ENCODE results near the gene SMAD2. TPM values are rescaled to one million over a fixed set of nuclear protein-coding genes. Genes with fewer than 3 reads are reported as not detected.
A peak's percentile ranks its signal among the peaks of the same experiment; 100 is the strongest.

The SMAD2 gene
- total RNA-seq, 1 experiment from 2014 or later = 167 TPM

DNA sequence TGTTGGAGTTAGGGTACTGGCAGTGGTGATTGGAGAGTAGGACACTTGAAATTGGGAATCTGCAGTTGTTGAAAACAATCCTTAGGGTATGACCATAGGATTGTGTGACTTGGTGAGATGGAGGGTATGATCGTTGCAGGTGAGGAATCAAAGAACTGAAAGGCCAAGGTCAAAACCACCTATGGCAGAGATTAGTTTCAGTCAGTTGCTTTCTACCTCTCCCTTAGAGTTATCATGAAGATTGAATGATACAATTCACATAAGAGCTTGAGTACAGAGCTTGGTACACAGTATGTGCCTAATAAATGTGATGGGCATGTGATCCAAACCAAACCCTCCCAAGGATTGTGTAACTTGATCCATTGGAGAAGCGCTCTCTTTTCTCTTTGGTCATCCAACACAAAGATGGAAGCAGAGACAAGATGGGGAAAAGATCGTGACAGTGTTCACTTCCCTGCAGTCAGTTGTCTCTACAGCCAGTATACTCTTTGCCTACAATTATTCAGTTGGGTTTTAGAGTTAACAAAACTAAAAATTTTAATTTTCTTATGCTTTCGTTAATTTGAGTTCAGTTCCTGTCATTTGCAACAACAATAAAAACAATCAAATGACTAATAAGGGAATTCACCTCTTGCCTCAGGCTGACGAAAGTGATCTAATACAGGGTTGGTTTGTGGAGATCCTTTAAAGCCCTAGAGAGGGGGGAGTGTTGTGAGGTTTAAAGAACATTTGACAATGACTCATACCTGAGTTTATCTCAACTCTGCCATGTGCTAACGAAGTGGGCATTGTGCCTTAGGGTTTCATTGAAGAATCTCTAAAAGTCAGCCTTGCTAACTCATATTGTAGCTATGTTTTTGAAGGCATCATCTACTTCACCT is 14.8 kb upstream of the SMAD2 start:
- H3K4me1 Mint-ChIP-seq (ENCODE audit: insufficient read depth, unreplicated experiment) = peaks cover 13% of the 10 kb centered on the region
- peak overlapping the region; percentile 42 for H3K27ac Mint-ChIP-seq (ENCODE audit: low read depth, unreplicated experiment)
- CTCF ChIA-PET = interaction anchor here (1.9 kb wide), 1 partner anchor 62 kb away, joined by 9 read pairs; no protein-coding TSS in a partner anchor
- TF ChIP-seq, protein P1, sequence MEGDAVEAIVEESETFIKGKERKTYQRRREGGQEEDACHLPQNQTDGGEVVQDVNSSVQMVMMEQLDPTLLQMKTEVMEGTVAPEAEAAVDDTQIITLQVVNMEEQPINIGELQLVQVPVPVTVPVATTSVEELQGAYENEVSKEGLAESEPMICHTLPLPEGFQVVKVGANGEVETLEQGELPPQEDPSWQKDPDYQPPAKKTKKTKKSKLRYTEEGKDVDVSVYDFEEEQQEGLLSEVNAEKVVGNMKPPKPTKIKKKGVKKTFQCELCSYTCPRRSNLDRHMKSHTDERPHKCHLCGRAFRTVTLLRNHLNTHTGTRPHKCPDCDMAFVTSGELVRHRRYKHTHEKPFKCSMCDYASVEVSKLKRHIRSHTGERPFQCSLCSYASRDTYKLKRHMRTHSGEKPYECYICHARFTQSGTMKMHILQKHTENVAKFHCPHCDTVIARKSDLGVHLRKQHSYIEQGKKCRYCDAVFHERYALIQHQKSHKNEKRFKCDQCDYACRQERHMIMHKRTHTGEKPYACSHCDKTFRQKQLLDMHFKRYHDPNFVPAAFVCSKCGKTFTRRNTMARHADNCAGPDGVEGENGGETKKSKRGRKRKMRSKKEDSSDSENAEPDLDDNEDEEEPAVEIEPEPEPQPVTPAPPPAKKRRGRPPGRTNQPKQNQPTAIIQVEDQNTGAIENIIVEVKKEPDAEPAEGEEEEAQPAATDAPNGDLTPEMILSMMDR (IDR thresholded peaks at IDR 0.05; ENCODE audit: unreplicated experiment) = no peak
- DNase-seq (ENCODE audit: unreplicated experiment) = peak; percentile 93
- no peaks in the 10 kb centered on the region for H3K36me3 Mint-ChIP-seq (ENCODE audit: insufficient read depth, unreplicated experiment)
- BruUV-seq (replicated peaks) = no TSS peak
- no peaks in the 10 kb centered on the region for H3K9me3 Mint-ChIP-seq (ENCODE audit: unreplicated experiment)
- POLR2A ChIA-PET = interaction anchor here (0.6 to 3.4 kb wide), 6 partner anchors 8 to 59 kb away, joined by 3 to 30 read pairs (median 6); partner anchors contain the start of gene SMAD2
- no peaks in the 10 kb centered on the region for H3K27me3 Mint-ChIP-seq (ENCODE audit: insufficient read depth, unreplicated experiment)
- peak overlapping the region; percentile 47 for H3K4me3 Mint-ChIP-seq (ENCODE audit: unreplicated experiment)
- intact Hi-C loops (cut with micrococcal nuclease) = no loop called here

DNA sequence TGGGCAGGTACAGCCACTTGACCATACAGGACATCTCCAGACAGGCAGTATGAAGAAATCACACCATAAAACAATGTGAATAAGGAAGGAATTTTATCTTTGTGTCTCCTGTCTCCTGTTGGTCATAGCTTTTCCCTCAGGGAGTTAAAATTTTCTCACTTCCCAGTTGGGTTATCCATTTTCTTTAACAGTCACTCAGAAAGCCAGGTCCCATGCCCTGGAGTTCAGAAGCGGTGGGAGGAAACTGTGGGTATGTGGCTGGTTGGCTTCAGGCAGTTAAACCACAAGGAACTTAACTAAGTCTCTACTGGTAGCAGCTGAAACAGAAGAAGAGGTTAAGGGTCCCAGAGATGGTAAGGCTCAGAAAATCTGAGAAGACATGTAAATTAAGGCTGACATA is 6.5 kb upstream of the SMAD2 start:
- H3K4me3 Mint-ChIP-seq (ENCODE audit: unreplicated experiment) = no peak overlapping the region
- H3K27ac Mint-ChIP-seq (ENCODE audit: low read depth, unreplicated experiment) = no peak overlapping the region
- ChIA-PET POLR2A (no interaction called here), CTCF (interaction anchor here (0.6 to 1.2 kb wide), 3 partner anchors 474 to 1054 kb away, joined by 3 read pairs; no protein-coding TSS in a partner anchor)
- peaks cover 3% of the 10 kb centered on the region for H3K4me1 Mint-ChIP-seq (ENCODE audit: insufficient read depth, unreplicated experiment)
- H3K27me3 Mint-ChIP-seq (ENCODE audit: insufficient read depth, unreplicated experiment) = no peaks in the 10 kb centered on the region
- TF ChIP-seq, protein P1 (IDR thresholded peaks at IDR 0.05; ENCODE audit: unreplicated experiment) = no peak
- BruUV-seq (replicated peaks) = no TSS peak
- H3K36me3 Mint-ChIP-seq (ENCODE audit: insufficient read depth, unreplicated experiment) = no peaks in the 10 kb centered on the region
- DNase-seq (ENCODE audit: unreplicated experiment) = no peak
- H3K9me3 Mint-ChIP-seq (ENCODE audit: unreplicated experiment) = no peaks in the 10 kb centered on the region
- intact Hi-C loops (cut with micrococcal nuclease) = no loop called here

DNA sequence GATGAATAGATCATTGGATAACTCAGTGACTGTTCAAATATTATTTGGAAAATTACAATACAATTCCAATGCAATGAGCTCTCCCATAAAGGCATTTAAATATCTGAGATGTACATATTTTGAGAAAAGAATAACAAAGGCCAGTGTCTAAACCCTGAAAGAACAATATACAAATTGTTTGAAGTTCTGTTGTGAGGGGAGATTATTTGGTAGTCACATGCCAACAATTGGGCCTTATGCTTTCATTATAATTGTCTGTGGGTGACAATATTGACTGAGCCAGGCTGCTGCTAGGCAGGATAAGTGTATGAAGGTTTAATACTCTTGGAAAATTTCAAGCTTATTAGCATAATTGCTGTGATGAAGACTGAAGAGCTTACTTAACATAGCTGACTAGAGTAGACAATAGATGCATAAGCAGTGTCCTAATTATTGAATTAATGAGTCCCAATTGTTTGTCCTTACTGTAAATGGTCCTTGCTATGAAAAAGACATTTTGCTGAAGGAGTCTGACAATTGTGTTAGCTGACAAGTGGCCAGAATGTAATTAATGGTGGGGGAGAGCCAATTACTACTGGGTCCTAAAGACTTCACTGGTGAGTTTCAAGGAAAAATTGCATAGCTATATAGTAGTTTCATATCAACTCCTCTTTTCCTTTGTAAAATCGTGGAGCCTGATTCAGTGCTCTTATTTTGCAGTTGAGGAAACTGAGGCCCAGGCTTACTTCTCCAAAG is 5.0 kb upstream of the SMAD2 start:
- Mint-ChIP-seq H3K4me3 (ENCODE audit: unreplicated experiment) (no peak overlapping the region), H3K27me3 (ENCODE audit: insufficient read depth, unreplicated experiment) (no peaks in the 10 kb centered on the region), H3K36me3 (ENCODE audit: insufficient read depth, unreplicated experiment) (no peaks in the 10 kb centered on the region), H3K9me3 (ENCODE audit: unreplicated experiment) (no peaks in the 10 kb centered on the region), H3K4me1 (ENCODE audit: insufficient read depth, unreplicated experiment) (peaks cover 8% of the 10 kb centered on the region), H3K27ac (ENCODE audit: low read depth, unreplicated experiment) (no peak overlapping the region)
- no peak for DNase-seq (ENCODE audit: unreplicated experiment)
- intact Hi-C loops (cut with micrococcal nuclease) = no loop called here
- no TSS peak for BruUV-seq (replicated peaks)
- CTCF ChIA-PET = no interaction called here
- POLR2A ChIA-PET = no interaction called here
- TF ChIP-seq, protein P1 (IDR thresholded peaks at IDR 0.05; ENCODE audit: unreplicated experiment) = no peak

DNA sequence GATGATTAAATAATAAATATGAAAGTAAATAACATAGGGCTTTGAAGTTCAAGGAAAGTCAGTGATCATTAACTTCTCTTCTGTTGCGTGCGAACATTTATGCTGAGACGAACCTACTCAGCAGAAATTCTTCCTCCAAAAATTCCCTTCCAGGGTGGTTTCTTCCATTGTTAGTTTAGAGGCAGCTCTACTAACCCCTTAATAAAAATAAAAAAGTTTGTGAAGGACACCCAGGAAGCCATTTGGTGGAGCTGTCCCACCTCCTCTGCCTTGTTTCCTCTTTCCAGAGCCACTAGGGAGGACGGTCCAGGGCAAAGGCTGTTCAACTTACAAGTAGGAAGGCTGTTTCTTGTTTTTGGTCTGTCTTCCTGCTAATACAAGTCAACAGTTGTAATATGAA is 2.1 kb upstream of the SMAD2 start:
- TF ChIP-seq, protein P1 (IDR thresholded peaks at IDR 0.05; ENCODE audit: unreplicated experiment) = no peak
- CTCF ChIA-PET = interaction anchor here (1.2 kb wide), 1 partner anchor 75 kb away, joined by 3 read pairs; no protein-coding TSS in a partner anchor
- Mint-ChIP-seq H3K27me3 (ENCODE audit: insufficient read depth, unreplicated experiment) (no peaks in the 10 kb centered on the region), H3K4me3 (ENCODE audit: unreplicated experiment) (no peak overlapping the region), H3K4me1 (ENCODE audit: insufficient read depth, unreplicated experiment) (peaks cover 23% of the 10 kb centered on the region), H3K27ac (ENCODE audit: low read depth, unreplicated experiment) (no peak overlapping the region), H3K36me3 (ENCODE audit: insufficient read depth, unreplicated experiment) (no peaks in the 10 kb centered on the region), H3K9me3 (ENCODE audit: unreplicated experiment) (no peaks in the 10 kb centered on the region)
- peak; percentile 36 for DNase-seq (ENCODE audit: unreplicated experiment)
- intact Hi-C loops (cut with micrococcal nuclease) = loop anchor here (5.0 kb wide), 1 partner anchor 70 kb away; no protein-coding TSS in a partner anchor
- POLR2A ChIA-PET = interaction anchor here (0.5 to 2.2 kb wide), 2 partner anchors 13 to 25 kb away, joined by 3 to 12 read pairs; no protein-coding TSS in a partner anchor
- no TSS peak for BruUV-seq (replicated peaks)
